HT-29 (cell line): ENCODE measurements around the gene CNDP1. TPM values are rescaled to one million over a fixed set of nuclear protein-coding genes. Genes with fewer than 3 reads are reported as not detected.

ENCODE experiments used
- DNase-seq: peaks from one replicate; pipeline ENCODE4 v3.0.0-alpha.2; 2015; ENCODE audit warnings: low spot score
- total RNA-seq: library from RNA; depleted of rRNA; stranded (reverse); fragments of >200 nt; shearing (Covaris generic); gene quantifications from 2 replicates; pipeline ENCODE4 v1.2.3, GENCODE V29; 2014

CNDP1 gene
- total RNA-seq, 1 experiment from 2014 or later, result not detected

GRCh38 chr18:74579496-74580065 is 45.3 kb downstream of the CNDP1 start:
- no peak for DNase-seq

- no peak for DNase-seq
Measured at GRCh38 chr18:74582642-74583041, 48.3 kb downstream of the CNDP1 start.

GRCh38 chr18:74587441-74587840 is 53.1 kb downstream of the CNDP1 start:
- no peak for DNase-seq

GRCh38 chr18:74589021-74589420 is 54.7 kb downstream of the CNDP1 start:
- DNase-seq, result no peak

GRCh38 chr18:74589811-74590210 is 55.5 kb downstream of the CNDP1 start:
- DNase-seq, result no peak

GRCh38 chr18:74590671-74591070 is 56.4 kb downstream of the CNDP1 start:
- no peak for DNase-seq

- DNase-seq, result no peak
Measured at GRCh38 chr18:74595431-74595830, 61.1 kb downstream of the CNDP1 start.

- DNase-seq, result peak; percentile 57
Measured at GRCh38 chr18:74597034-74597661, 62.8 kb downstream of the CNDP1 start.

- DNase-seq, result peak; percentile 82
Measured at GRCh38 chr18:74597662-74598349, 63.5 kb downstream of the CNDP1 start, which contains the start of gene ZNF407. Gene ZNF407, plus strand, starts transcription at chr18:74597870. Its CDS starts 33,150 bp downstream, at chr18:74631020.

GRCh38 chr18:74598350-74599001 is 64.2 kb downstream of the CNDP1 start:
- DNase-seq, result peak; percentile 34

GRCh38 chr18:74604361-74604760 is 70.1 kb downstream of the CNDP1 start:
- no peak for DNase-seq

- no peak for DNase-seq
Measured at GRCh38 chr18:74604774-74605173, 70.5 kb downstream of the CNDP1 start.

- no peak for DNase-seq
Measured at GRCh38 chr18:74608681-74609080, 74.4 kb downstream of the CNDP1 start.

- DNase-seq, result no peak
Measured at GRCh38 chr18:74609535-74609934, 75.2 kb downstream of the CNDP1 start.

- no peak for DNase-seq
Measured at GRCh38 chr18:74610051-74610615, 75.8 kb downstream of the CNDP1 start.

GRCh38 chr18:74610860-74611259 is 76.6 kb downstream of the CNDP1 start:
- no peak for DNase-seq

GRCh38 chr18:74611765-74612164 is 77.5 kb downstream of the CNDP1 start:
- no peak for DNase-seq

- no peak for DNase-seq
Measured at GRCh38 chr18:74613381-74613780, 79.1 kb downstream of the CNDP1 start.

GRCh38 chr18:74616494-74616893 is 82.2 kb downstream of the CNDP1 start:
- no peak for DNase-seq

GRCh38 chr18:74617486-74617885 is 83.2 kb downstream of the CNDP1 start:
- no peak for DNase-seq

GRCh38 chr18:74622072-74622471 is 87.8 kb downstream of the CNDP1 start:
- DNase-seq, result no peak
